ENCODE measurements around the gene ENDOU. TPM values are rescaled to one million over a fixed set of nuclear protein-coding genes. Genes with fewer than 3 reads are reported as not detected.

Gene ENDOU
- total RNA-seq, 1 experiment from 2014 or later, result 0.39 TPM

DNA sequence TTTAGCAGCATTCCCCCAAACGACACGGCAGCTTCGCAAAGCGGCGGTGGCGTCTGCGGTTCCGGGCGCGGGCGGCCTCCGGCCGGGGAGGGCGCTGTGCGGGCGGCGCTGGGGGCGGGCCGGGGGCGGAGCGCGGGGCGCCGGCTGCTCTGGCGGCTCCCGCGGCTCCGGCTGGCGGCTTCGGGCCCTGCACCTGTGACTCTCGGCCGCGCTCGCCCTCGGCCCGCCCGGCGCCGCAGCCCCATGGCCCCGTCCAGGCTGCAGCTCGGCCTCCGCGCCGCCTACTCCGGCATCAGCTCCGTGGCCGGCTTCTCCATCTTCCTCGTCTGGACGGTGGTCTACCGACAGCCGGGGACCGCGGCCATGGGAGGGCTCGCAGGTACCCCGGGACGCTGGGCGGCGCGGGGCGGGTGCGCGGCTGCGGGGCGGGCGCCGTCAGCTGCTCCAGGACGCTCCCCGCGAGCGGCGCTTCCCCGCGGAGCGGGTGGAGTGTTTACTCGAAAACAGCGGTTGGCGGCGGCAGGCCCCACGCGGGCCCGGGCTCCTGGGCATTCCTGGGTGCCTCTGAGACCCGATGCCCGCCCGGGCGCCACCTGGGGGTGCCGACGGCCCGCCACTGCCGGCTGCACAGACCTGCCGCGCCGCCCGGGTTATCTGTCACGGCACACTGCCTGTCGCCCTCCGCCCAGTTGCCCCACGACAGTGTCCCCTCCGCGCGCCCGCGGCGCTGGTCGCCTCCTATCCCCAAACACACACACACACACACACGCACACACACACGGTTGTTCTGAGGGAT, 48.0 kb upstream of the ENDOU start, which contains the start of gene SLC48A1:
Gene SLC48A1 (plus strand): TSS at position 177 of the 796 bp plus-strand sequence. CDS start 67 bp downstream, at position 244.
- peak in 1 of 2 experiments; percentile 79 for DNase-seq
- Histone ChIP-seq H3K4me2 (peak within 1 kb of the TSS; percentile 98), H3K9me2 (ENCODE audit: insufficient read depth) (no peaks in the 10 kb centered on the region), H3K27me3 (ENCODE audit: insufficient read depth, low read depth) (no peaks in the 10 kb centered on the region), H3K36me3 (ENCODE audit: low read depth) (no peaks in the 10 kb centered on the region), H4K20me1 (ENCODE audit: insufficient read depth) (no peaks in the 10 kb centered on the region), H3K9me3 (ENCODE audit: insufficient read depth, low read depth) (no peaks in the 10 kb centered on the region), H3K4me3 (peak within 1 kb of the TSS; percentile 84), H3F3A (ENCODE audit: insufficient read depth, low read depth) (peaks cover 45% of the 10 kb centered on the region), H3K27ac (no peak within 1 kb of the TSS), H3K79me2 (ENCODE audit: low read depth) (peaks cover 38% of the 10 kb centered on the region), H2AFZ (peak within 1 kb of the TSS; percentile 80), H3K4me1 (replicated peaks; ENCODE audit: insufficient read depth) (peaks cover 68% of the 10 kb centered on the region)
- ChIA-PET POLR2A (ENCODE audit: unreplicated experiment) (interaction anchor here (0.7 kb wide), 1 partner anchor 9 kb away, joined by 3 read pairs; no protein-coding TSS in a partner anchor), CTCF (interaction anchor here (0.6 to 1.0 kb wide), 4 partner anchors 18 to 387 kb away, joined by 3 to 5 read pairs (median 4); no protein-coding TSS in a partner anchor)
- TF ChIP-seq, protein P1, sequence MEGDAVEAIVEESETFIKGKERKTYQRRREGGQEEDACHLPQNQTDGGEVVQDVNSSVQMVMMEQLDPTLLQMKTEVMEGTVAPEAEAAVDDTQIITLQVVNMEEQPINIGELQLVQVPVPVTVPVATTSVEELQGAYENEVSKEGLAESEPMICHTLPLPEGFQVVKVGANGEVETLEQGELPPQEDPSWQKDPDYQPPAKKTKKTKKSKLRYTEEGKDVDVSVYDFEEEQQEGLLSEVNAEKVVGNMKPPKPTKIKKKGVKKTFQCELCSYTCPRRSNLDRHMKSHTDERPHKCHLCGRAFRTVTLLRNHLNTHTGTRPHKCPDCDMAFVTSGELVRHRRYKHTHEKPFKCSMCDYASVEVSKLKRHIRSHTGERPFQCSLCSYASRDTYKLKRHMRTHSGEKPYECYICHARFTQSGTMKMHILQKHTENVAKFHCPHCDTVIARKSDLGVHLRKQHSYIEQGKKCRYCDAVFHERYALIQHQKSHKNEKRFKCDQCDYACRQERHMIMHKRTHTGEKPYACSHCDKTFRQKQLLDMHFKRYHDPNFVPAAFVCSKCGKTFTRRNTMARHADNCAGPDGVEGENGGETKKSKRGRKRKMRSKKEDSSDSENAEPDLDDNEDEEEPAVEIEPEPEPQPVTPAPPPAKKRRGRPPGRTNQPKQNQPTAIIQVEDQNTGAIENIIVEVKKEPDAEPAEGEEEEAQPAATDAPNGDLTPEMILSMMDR (conservative IDR thresholded peaks at IDR 0.05), result peak; percentile 37; the same call in 1 of the 2 replicates
- no peak for TF ChIP-seq EZH2 (IDR thresholded peaks at IDR 0.05; ENCODE audit: low read depth)
- BruUV-seq (replicated peaks), result no TSS peak
- intact Hi-C loops (cut with micrococcal nuclease; ENCODE audit: unreplicated experiment), result no loop called here

DNA sequence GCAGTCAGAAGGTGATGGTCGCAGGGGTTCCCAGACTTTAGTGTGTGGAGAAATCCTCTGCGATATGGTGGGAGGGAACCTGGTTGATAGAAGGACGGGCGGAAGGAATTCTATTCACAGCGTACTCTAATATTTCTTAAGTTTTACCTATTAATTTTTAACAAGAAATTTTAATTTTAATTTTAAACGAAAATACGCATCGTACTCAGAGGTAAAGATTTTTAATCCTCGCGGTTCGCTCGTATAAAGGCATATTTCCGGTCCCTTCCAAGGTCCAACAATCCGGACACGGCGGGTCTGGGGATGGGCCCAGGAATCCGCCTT, 47.4 kb upstream of the ENDOU start:
- H3K27ac ChIP-seq, result no peak overlapping the region
- no peaks in the 10 kb centered on the region for H4K20me1 ChIP-seq (ENCODE audit: insufficient read depth)
- H3K4me3 ChIP-seq, result peak overlapping the region; percentile 84; the same call in 1 of the 2 replicates
- ChIA-PET CTCF (interaction anchor here (0.6 to 1.0 kb wide), 4 partner anchors 18 to 387 kb away, joined by 3 to 5 read pairs (median 4); no protein-coding TSS in a partner anchor), POLR2A (ENCODE audit: unreplicated experiment) (interaction anchor here (0.7 kb wide), 1 partner anchor 10 kb away, joined by 3 read pairs; no protein-coding TSS in a partner anchor)
- H3F3A ChIP-seq (ENCODE audit: insufficient read depth, low read depth), result peaks cover 44% of the 10 kb centered on the region
- H3K9me2 ChIP-seq (ENCODE audit: insufficient read depth), result no peaks in the 10 kb centered on the region
- peaks cover 38% of the 10 kb centered on the region for H3K79me2 ChIP-seq (ENCODE audit: low read depth)
- H3K9me3 ChIP-seq (ENCODE audit: insufficient read depth, low read depth), result no peaks in the 10 kb centered on the region
- no peak for DNase-seq
- peaks cover 68% of the 10 kb centered on the region for H3K4me1 ChIP-seq (replicated peaks; ENCODE audit: insufficient read depth)
- no peaks in the 10 kb centered on the region for H3K36me3 ChIP-seq (ENCODE audit: low read depth)
- TF ChIP-seq, protein P1 (conservative IDR thresholded peaks at IDR 0.05), result no peak
- TF ChIP-seq EZH2 (IDR thresholded peaks at IDR 0.05; ENCODE audit: low read depth), result no peak
- intact Hi-C loops (cut with micrococcal nuclease; ENCODE audit: unreplicated experiment), result no loop called here
- peak overlapping the region; percentile 98 for H3K4me2 ChIP-seq
- H3K27me3 ChIP-seq (ENCODE audit: insufficient read depth, low read depth), result no peaks in the 10 kb centered on the region
- BruUV-seq (replicated peaks), result no TSS peak
- no peak overlapping the region for H2AFZ ChIP-seq

DNA sequence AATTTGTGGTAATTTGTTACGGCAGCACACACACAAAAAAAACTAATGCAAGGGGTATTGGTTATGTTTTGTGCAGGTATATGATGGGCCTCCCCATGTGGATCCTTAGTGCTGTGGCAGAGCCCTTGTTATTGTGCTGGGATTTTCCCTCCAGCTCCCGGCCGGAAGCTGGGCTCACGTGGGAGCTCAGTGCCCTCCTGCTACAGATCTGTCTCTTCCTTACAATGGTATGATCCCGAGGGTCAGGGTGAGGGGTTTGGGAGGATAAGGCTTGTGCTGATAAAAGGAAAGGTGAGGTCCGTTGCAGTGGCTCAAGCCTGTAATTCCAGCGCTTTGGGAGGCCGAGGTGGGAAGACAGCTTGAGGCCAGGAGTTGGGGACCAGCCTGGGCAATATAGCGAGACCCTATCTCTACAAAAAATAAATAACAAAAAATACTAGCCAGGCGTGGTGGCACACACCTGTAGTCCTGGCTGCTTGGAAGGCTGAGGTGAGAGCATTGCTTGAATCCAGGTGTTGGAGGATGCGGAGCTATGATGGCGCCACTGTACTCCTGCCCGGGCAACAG, 46.9 kb upstream of the ENDOU start:
- Histone ChIP-seq H3K4me1 (replicated peaks; ENCODE audit: insufficient read depth) (peaks cover 68% of the 10 kb centered on the region), H3F3A (ENCODE audit: insufficient read depth, low read depth) (peaks cover 45% of the 10 kb centered on the region), H3K4me2 (peak overlapping the region; percentile 98), H2AFZ (no peak overlapping the region), H3K27me3 (ENCODE audit: insufficient read depth, low read depth) (no peaks in the 10 kb centered on the region), H4K20me1 (ENCODE audit: insufficient read depth) (no peaks in the 10 kb centered on the region), H3K36me3 (ENCODE audit: low read depth) (no peaks in the 10 kb centered on the region), H3K9me2 (ENCODE audit: insufficient read depth) (no peaks in the 10 kb centered on the region), H3K79me2 (ENCODE audit: low read depth) (peaks cover 36% of the 10 kb centered on the region), H3K27ac (no peak overlapping the region), H3K4me3 (no peak overlapping the region; the same call in 1 of the 2 replicates), H3K9me3 (ENCODE audit: insufficient read depth, low read depth) (no peaks in the 10 kb centered on the region)
- intact Hi-C loops (cut with micrococcal nuclease; ENCODE audit: unreplicated experiment), result no loop called here
- ChIA-PET POLR2A (ENCODE audit: unreplicated experiment) (no interaction called here), CTCF (interaction anchor here (0.6 to 1.0 kb wide), 5 partner anchors 17 to 504 kb away, joined by 3 to 5 read pairs (median 4); no protein-coding TSS in a partner anchor)
- no peak for DNase-seq
- BruUV-seq (replicated peaks), result no TSS peak
- TF ChIP-seq EZH2 (IDR thresholded peaks at IDR 0.05; ENCODE audit: low read depth), result no peak
- TF ChIP-seq, protein P1 (conservative IDR thresholded peaks at IDR 0.05), result no peak

All from PC-9 (cell line).